Effector CD4-positive, alpha-beta T cell (primary cell): ENCODE measurements around the gene VPS52.
"Not testable (repeated sequence)": the region's sequence is repeated elsewhere in the genome, so short reads cannot be mapped to it uniquely, and the experiment has no call there.

Source experiments
- DNase-seq: peaks from one replicate; pipeline ENCODE4 v3.0.0-alpha.2; 2020

Gene VPS52

DNA sequence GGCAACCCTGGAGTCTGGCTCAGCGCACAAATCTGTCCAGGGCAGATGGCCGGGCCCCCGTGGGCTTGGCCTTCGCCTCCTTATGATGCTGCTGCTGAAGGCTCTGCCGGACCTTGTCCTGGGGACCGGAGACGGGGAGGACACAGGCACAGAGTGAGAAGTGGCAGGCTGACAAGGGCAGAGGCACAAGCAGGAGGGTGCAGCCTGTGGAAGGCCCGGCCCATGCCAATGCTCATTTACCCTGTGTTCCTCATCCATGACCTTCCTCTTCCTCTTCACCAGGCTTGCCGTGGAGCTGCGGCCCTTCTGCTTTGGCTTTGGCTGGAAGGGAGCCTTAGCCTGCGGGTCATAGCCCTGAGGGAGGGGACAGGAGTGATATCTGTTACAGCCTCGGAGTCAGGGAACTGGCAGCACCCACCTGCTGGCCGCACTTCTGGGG, 7.6 kb upstream of the VPS52 start:
- no peak for DNase-seq

DNA sequence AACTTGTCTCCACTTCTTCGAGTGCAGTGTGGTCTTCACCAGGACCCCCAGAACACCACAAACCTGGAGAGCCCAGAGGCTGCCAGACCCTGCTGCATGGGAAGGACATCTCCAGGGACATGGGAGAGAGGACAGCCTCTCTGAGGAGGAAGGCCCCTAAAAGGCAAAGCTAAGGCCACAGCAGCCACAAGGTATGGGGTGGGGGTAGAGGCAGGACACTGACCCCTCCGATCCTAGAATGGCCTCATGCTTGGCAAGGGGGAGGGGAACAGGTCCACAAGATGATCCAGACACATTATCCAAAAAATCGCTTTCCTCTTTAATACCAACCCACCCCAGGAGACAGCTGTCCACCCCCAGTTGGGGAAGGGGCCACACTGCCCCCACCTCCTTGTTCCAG, 7.1 kb upstream of the VPS52 start:
- no peak for DNase-seq

DNA sequence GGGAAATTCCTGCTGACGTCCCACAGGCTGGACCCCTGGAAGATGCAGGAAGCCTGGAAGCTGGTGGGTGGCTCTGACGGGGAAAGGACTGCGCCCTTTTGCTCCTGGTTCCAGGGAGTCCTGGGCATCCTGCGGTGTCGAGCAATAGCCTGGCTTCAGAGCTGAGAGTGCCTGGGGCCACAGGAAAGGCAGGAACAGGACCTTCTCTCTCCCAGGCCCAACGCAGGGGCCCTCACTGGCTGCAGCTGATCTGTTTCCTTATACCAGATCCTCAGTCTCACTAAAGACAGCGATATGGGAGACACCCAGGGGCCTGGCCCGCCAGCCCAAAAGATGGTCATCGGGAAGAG, 6.7 kb upstream of the VPS52 start:
- DNase-seq = no peak

DNA sequence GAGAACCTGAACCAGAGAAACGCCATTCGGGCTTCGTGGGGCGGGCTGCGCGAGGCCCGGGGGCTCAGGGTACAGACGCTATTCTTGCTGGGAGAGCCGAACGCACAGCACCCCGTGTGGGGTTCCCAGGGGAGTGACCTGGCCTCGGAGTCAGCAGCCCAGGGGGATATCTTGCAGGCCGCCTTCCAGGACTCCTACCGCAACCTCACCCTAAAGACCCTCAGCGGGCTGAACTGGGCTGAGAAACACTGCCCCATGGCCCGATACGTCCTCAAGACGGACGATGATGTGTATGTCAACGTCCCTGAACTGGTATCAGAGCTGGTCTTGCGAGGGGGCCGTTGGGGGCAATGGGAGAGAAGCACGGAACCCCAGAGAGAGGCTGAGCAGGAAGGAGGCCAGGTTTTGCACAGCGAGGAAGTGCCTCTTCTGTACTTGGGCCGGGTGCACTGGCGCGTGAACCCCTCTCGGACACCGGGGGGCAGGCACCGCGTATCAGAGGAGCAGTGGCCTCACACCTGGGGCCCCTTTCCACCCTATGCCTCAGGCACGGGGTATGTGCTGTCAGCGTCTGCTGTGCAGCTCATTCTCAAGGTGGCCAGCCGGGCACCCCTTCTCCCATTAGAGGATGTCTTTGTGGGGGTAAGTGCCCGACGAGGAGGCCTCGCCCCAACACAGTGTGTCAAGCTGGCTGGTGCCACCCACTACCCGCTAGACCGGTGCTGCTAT, 6.2 kb upstream of the VPS52 start:
- DNase-seq = no peak

DNA sequence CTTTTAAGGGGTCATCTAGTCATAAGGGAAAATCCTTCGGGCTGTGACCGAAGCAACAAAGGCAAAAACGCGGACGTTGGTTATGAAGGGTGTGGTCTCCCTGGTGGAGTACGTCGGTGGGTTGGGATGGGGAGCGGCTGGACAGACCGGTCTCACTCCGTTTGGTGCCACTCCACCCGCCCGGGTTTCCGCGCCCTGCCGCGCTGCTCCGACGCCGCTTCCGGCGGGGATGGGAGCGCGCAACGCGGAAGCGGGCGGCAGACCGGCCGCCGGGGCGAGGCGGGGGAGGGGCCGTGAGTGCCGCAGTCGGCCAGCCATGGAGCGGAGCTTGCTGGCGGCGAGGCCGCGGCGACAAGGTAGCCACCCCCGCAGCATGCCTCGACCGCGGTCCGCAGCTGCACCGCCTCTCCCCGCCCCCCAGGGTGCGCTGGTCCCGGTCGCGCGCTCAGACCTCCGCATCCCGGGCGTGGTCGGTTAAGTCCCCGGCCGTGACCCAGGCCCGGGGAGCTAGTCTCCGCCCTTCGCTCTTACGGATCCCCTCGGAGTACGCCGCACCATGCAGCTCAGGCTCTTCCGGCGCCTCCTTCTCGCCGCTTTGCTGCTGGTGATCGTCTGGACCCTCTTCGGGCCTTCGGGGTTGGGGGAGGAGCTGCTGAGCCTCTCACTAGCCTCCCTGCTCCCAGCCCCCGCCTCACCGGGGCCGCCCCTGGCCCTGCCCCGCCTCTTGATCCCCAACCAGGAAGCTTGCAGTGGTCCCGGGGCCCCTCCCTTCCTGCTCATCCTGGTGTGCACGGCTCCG, 5.4 kb upstream of the VPS52 start, which contains the start of gene B3GALT4:
B3GALT4 (plus strand) TSS at position 260 of the 799 bp plus-strand sequence; CDS start at position 557, 297 bp downstream.
- peak; percentile 59 for DNase-seq

DNA sequence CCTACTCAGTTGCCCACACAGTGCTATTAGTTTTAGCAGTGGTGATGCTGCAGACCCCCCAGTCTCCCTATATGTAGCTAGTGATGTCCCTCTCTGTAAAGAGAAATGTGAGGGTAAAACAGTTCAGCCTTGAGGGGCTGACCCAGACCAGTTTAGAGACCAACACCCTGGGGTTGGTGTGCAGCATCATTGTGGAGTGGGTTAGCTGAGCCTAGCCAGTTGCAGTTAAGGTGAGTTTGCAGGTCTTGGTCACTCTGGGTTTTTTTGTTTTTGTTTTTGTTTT, 4.8 kb upstream of the VPS52 start:
- DNase-seq = no peak

DNA sequence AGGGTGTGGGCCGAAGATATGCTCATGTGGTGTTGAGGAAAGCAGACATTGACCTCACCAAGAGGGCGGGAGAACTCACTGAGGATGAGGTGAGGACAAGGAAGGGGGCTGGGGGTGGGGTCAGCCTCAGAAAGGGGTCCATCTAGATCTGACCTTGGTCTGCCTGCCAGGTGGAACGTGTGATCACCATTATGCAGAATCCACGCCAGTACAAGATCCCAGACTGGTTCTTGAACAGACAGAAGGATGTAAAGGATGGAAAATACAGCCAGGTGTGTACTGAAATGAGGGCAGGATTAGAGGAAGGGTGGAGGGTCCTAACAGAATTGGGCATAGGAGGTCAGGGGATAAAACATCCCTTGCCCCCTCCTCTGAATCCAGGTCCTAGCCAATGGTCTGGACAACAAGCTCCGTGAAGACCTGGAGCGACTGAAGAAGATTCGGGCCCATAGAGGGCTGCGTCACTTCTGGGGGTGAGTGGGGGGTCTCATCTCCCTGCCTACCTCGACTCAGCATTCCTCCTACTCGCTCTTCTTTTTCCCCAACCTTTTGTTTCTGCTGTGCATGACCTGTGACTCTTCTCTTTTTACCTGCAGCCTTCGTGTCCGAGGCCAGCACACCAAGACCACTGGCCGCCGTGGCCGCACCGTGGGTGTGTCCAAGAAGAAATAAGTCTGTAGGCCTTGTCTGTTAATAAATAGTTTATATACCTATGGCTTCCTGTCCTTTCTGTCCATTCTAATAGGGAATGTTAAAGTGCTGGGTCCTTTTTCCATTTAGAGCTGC, 4.3 kb upstream of the VPS52 start:
- DNase-seq = not testable (repeated sequence)

DNA sequence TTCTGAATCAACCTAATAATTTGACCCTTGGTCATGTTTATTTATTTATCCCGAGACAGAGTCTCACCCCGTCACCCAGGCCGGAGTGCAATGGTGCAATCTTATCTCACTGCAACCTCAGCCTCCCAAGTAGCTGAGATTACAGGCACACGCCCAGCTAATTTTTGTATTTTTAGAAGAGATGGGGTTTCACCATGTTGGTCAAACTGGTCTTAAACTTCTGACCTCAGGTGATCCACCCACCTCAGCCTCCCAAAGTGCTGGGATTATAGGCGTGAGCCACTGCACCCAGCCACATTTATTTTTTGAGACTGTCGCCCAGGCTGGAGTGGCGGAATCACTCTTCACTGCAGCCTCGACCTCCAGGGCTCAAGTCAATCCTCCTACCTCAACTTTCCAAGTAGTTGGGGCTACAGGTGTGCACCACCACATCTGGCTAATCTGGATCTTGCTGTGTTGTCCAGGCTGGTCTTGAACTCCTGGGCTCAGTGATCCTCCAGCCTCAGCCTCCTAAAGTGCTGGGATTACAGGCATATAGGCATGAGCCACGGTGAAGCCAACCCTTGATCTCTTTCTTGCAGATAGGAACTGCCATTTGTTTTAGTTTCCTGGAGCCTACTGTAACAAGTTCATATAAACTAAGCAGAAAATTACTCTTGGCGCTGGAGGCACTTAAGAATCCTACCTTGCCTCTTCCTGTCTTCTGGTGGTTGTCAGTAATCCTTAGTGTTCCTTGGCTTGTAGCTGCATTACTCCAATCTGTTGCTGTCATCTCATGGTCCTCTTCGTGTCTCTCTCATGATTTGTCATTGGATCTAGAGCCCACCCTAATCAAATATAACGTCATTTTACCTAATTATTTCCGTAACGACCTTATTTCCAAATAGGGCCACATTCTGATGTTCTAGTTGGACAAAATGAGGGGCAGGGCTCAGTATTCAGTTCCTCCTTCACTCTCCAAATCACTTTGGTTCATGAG, 2.5 kb upstream of the VPS52 start:
- no peak for DNase-seq

DNA sequence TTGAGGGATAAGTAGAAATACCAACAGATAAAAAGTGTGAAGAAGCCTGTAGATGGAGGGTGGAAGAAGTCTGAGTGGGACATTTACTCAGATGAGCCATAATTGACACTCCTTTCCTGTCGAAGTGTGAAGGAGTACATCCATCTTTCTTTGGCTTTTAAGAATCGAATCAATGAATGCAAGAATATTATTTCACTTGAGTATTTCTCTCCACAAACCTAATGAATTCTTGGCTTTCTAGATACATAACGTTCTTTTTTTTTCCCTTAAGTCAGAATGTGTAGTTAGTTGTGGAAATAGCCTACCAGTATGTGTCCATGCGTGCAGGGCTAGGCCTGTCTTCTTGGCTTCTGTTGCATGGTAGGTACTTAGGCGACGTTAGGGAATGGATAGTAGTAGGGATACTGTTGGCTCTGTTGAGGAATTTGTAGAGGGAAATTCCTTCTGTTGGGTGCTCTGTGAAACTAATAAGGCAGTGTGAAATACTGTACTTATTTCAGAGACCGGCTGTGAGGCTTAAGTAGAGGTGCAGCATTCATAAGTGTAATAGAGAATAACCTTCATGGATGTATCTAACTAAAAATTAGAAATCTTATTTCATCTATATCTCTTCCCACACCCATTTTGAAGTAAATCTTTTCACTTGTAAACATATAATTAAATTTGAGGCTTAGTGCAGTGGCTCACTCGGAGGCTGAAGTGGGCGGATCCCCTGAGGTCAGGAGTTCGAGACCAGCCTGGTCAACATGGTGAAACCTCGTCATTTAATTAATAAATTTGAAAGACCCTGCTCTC, 1.6 kb upstream of the VPS52 start:
- DNase-seq = no peak

DNA sequence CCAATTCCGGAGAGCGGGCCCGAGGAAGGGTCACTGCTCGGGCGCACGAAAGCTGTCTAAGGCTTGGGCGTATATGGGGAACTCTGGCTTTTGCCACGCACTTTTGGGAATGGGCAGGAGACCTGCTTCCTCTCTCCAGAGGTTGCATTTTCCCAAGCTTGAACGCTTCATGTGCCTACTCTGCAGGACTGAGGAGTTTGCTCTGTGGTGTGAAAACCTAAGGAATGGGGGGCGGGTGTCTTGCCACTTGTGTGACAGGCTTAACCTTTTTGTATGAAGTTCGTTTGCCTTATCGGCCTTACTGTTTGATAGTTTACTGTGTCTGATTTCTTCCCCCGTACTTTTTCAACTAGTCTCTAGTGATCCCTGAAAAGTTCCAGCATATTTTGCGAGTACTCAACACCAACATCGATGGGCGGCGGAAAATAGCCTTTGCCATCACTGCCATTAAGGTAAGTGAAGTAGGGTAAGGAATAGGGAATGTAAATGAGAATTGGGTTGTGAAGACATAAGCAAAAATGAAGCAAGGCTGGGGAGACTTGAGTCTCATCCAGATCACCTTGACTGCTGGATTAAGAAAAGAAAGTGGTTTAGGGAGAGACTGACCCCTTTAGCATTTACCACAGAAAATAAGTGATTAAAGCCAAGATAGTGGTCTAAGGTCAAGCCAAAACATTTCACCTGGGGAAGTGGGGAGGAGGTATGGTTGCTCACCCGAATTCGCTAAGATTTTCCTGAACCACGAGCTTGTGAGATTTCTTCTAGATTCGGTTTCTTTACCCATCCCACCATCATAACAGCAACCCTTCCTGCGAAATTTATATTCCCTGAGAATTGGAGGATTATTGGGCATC, 826 bp upstream of the VPS52 start:
- DNase-seq = no peak

DNA sequence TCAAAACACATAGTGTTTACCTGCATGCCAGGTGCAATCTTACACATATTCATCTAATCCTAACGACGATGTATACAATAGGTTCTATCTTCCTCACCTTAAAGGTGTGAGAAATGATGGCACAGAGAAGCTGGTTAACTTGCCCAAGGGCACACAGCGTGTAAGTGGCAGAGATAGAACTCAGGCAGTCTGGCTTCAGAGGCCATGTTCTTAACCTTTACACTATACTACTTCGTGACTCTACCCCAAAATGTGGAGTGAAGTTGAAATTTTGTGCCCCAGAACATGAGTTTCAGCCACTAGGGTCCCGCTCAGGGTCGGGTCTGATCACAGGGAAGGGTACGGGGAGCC, 584 bp downstream of the VPS52 start:
- DNase-seq = no peak

DNA sequence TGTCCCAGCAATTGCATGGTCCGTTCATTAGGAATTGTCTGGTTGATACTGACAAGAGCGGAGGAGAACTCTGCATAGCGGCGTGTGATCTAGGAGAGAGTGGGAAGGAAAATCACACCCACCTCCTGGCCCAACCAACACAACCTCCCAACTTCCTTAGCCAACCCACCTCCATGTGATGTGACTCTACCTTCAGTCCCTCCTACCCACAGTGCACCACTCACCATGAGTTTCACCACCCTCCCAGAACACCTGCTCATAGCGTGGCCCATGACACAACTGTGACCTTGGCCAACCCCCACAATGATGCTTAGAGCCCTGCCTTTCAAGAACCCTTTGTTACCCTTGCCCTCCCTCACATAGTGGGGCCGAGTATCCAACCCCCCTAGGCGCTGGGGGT, 7.7 kb downstream of the VPS52 start:
- DNase-seq = no peak

DNA sequence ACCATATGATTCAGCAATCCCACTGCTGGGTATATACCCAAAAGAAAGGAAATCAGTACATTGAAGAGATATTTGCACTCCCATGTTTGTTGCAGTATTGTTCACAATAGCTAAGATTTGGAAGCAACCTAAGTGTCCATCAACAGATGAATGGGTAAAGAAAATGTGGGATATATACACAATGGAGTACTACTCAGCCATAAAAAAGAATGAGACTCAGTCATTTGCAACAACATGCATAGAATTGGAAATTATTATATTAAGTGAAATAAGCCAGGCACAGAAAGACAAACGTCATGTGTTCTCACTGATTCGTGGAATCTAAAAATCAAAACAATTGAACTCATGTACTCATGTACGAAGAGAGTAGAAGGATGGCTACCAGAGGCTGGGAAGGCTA, 9.2 kb downstream of the VPS52 start:
- DNase-seq = not testable (repeated sequence)

DNA sequence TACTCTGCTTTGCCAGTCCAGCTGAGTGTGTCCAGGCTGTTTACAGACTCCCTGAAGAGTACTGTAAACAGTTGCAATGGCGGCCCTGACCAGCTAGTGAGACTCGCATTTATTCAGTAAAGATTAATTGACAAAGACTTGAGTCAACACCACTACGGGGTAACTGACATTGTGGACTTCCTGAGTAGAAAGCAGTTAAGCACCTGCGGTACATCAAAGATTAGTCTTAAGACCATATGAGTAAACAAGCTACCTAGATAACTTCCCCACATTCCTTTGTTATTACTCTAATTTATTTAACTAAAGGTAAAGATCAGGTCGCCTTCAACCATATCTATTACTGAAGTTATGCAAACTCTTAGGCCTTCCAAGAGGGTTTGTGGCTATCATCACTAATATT, 12.6 kb downstream of the VPS52 start:
- DNase-seq = no peak

DNA sequence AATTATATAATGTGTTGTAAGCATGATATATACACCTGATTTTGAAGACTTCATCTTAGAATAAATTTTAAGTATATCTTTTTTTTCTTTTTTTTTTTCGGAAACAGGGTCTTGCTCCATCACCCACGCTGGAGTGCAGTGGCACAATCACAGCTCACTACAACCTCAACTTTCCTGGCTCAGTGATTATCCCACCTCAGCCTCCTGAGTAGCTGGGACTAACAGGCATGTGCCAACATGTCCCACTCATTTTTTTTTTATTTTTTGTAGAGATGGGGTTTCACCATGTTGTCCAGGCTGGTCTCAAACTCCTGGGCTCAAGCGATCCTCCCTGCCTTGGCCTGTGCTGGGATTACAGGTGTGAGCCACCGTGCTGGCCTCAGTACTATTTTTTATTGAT, 17.1 kb downstream of the VPS52 start:
- no peak for DNase-seq

DNA sequence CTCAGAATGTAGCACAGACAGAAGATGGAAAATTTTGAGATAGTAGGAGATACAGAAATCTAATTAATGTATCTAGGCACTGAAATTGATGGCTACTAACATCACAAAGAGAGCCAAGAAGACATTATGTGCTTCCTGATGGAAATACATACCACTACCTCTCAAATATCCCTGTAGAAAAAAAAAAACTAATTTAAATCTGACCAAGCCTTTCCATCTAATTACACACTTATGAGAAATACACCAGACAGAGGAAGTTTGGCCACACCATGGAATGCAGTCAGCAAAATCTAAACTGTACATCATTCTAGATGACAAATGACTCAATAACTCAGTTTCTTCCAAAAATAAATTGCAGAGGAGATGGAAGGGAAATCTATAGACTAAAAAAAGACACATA, 18.9 kb downstream of the VPS52 start:
- no peak for DNase-seq

DNA sequence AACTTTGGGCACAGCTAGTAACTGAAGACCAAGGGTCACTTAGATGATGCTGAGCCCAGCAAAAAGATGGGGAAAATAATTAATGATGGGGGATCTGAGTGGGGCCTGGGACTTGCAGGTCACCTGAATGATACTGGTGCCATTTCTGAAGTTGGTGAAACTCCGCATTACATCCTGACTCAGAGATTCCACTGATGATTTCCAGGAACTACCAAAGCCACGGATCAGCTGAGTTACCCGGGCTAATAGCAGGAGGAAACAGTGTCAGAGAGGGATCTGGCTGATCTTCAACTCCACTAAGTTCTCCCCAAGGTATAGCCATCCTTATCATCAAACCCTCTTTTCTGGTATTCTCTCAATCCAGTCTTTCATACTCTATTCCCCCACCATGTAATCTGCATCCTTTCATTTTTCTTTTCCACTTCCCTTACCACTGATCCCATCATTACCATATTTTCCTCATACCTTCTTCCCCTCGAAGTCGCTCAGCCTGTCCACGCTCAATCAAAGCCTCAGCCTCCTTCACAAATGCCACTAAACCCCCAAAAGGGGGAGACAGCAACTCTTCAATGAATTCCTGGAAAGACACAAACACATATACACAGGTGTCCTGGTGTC, 20.2 kb downstream of the VPS52 start:
- no peak for DNase-seq

DNA sequence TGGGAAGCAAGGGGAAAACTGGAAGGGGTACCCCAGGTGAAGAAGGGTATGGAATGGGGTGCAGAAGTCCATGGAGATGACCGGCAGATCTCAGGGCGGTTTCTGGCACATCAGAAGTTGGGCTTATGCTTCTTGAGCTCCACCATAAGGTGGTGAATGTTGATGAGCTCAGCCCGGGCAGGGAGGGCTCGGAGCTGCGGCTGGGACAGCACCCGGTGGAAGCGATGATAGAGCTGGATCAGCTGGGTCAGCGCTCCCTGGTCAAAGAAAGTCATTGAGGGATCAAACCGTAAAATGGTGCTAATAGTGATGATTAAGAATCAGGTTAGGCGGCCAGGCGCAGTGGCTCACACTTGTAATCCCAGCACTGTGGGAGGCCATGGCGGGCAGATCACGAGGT, 20.9 kb downstream of the VPS52 start:
- DNase-seq = no peak

DNA sequence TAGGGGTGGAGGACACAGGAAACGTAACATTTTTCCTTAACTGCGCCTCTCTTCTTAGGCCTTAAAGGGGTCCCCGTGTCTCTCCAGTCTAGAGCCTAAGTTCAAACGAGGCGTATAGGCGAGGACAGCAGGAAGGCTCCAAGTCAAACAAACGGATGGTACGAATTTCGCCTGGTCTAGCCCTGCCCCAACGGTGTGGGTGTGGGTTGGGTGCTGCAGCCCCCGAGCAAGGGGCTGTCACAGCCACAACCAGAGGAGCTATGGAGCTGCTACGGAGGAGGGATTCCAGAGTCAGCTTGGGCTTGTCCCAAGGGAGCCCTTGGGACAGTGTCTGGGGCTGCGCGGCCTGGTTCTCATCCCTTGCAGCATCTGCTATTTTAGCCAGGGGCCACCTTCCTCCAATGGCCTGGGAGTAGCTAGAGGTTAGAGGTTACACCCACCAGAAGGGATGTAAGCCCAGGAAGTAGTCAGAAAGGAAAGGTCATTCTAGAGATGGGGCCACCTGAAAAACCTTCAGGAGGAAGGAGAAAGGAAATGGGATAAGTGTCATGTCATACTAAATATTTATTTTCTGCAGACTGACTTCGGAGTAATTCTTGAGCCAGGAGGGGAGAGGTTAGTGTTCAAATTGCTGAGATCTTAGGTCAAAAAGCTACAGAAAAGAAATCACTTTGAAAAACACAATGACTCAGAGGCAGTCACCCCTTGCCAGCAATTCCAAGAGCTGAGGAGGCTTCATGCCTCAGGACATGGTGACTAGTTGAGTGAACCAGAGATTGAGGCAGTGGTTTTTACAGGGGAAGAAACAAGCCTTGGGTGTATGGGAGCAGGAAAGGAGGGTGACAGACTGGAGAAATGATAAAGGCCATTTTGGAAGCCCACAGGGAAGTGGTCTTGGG, 21.7 kb downstream of the VPS52 start:
- no peak for DNase-seq
